NCI-H2029 treated with DMSO at 0.1 percent for 48 hours (cell line): ENCODE data around the gene CPSF4.
A peak's percentile ranks its signal among the peaks of the same experiment; 100 is the strongest.
"Not testable (repeated sequence)": the region's sequence is repeated elsewhere in the genome, so short reads cannot be mapped to it uniquely, and the experiment has no call there.

Experiments used
- DNase-seq: peaks from one replicate; lab custom pipeline; 2025; lab: John Stamatoyannopoulos, UW

Gene CPSF4

DNA sequence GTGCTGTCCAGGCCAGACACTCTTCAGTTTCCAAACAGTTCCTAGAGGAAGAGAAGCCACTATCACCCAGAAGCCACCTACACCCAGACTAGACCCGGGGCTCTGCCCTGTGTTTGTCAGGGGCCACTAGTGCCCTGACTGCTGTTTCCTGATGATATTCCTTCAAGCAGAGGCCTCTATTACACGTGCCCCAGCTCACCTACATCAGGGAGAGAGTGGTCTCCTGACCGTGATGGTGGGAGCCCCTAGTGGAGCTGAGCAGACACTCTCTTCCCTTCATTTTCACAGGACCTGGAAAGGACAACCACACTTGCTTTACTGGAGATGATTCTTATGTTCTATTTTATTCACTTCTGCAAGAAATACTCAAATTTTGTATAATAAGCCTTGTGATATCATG, 52.1 kb downstream of the CPSF4 start:
- no peak for DNase-seq

DNA sequence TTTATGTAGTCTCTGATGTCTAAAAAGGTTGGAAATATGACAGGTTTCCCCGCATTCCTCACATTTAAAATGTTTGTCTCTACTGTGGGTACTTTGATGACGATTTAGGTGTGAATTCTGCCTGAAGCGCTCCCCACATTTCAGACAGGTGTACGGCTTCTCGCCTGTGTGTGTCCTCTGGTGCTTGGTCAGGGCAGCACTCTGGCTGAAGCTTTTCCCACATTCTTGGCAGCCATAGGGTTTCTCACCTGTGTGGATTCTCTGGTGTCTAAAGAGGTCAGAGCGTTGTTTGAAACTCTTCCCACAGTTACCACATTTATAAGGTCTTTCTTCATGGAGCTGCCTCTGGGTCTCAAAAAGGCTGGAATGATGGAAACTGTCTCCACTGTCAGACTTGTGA, 55.1 kb downstream of the CPSF4 start:
- DNase-seq: no peak

DNA sequence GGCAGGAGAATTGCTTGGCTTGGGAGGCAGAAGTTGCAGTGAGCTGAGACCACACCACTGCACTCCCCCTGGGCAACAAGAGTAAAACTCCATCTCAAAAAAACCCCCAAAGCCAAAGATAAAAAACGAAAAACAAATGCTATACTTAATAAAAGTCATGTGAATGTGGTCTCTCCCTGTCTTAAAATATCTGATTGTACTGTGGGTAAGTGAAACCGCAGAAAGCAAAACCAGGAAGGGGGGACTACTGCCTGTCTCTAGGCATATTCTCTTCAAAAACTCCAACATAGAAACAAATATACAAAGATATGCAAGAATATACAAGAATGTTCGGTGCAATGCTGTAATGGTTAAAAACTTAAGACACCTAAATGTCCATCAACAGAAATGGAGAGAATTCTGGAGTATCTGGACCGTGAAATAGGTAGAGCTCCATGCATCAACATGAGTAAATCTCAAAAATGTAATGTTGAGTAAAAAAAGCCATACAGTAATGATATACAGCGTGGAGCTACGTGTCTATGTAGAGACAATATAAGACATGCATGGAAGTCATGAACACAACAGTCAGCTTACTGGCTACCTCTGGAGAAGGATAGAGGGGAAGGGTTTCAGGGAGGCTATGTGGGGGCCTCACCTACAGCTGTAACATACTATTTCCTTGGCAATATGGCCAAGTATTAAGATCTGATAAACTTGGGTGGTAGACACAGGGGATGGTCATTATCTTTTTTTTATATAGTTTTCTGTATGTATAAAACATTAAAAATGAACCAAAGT, 59.2 kb downstream of the CPSF4 start:
- no peak for DNase-seq

DNA sequence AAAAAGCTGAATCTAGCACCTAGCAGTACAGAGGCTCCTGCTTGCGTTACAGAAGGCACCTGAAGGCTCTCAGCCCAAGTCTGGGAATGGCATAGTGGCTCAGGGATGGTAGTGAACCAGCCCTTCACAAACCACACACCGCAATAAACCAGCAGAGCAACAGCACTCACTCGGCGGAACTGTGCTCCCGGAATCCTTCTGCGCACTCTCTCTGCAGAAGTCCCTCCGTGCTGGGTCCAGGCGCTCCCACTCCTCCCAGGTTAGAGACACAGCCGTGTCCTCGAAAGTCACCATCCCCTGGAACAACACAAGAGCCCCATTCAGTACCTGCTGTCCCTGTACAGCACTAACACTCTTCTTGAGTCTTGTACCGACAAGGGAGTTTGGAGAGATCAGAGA, 59.8 kb downstream of the CPSF4 start:
- no peak for DNase-seq

DNA sequence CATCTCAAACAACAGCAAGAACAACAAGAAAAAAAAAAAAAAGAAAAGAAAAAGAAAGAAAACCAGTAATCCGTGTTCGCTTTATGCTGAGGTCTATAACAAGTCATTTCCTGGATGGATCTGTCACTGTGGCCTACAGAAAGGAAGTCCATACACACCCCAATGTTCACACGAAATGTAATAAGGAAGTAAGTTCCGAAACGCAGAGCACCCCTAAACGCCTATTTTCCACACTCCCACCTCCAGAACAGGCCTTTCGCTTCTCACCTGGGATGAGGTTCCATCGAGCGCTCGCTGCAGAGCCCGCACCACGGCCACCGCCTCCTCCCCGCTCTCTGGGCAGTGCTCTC, 60.6 kb downstream of the CPSF4 start:
- no peak for DNase-seq

DNA sequence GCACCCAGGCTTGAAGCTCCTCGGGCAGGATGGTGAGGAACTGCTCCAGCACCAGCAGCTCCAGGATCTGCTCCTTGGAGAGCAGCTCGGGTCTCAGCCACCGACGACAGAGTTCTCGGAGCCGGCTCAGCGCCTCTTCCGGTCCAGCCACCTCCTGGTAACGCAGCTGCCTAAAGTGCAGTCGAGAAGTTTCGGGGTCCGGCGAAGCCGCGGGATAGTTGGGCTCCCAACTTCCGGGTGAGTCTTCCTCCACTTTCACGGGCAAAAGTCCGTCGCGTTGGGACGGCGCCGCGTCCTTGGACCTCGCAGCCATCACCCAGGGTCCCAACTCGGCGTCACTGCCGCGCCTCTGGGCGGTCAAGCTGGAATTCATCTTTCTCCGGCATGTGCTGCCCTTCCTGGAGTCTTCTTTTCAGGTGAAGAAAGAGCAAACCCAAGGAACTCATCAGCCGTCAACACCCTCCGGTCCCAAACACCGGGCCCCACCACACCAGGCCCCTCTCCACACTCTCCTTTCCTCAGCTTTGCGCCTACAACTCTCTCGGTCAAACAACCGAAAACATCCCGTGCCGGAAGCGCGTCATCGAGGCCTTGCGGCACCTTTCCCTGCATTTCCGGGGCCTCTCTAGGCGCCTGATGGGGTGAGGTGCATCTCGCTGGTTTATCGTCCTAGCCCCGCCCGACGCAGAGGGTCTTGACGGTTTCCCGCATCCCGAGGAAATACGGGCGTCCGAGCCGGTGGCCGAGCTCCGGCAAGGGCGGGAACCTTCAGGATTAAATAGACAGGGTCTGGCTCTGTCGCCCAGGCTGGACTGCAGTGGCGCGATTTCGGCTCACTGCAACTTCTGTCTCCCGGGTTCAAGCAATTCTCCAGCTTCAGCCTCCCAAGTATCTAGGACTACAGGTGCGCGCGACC, 61.2 kb downstream of the CPSF4 start, which contains the start of gene ZNF394:
Gene ZNF394, minus strand, starts transcription at position 561 of the 916 bp plus-strand sequence. Its CDS starts 188 bp downstream, at position 373.
- DNase-seq: peak; percentile 65

DNA sequence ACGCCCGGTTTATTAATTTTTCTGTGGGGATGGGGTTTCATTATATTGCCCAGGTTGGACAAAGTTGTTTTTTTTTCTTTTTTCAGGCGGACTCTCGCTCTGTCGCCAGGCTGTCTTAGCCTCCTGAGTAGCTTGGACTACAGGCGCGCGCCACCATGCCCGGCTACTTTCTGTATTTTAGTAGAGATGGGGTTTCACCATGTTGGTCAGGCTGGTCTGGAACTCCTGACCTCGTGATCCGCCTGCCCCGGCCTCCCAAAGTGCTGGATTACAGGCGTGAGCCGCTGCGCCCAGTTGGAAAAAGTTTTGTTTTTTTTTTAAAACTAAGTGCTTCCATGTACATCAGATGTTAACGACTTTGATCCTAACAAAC, 61.9 kb downstream of the CPSF4 start:
- DNase-seq: no peak

DNA sequence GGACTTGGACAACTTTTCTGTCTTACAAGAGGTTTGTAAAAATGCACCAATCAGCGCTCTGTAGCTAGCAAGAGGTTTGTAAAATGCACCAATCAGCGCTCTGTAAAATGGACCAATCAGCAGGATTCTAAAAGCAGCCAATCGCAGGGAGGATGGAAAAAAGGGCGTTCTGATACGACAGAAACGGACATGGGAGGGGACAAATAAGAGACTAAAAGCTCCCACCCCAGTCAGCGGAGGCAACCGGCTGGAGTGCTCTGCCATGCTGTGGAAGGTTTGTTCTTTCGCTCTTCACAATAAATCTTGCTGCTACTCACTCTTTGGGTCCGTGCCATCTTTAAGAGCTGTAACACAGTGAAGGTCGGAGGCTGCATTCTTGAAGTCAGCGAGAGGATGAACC, 62.5 kb downstream of the CPSF4 start:
- DNase-seq: not testable (repeated sequence)

DNA sequence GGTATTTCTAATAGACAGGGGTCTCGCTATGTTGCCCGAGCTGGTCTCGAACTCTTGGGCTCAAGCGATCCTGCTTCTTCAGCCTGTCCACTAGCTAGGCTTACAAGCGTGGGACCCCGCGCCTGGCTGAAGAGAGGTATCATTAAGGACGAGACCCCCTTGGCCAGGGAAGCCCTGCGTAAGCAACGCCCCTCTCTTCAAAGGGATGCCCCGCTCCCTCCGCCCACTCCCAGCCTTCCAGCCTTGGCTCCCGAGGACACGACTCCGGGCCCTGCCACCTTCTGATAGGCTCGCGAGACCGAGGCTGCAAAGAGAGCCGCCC, 65.5 kb downstream of the CPSF4 start:
- no peak for DNase-seq

DNA sequence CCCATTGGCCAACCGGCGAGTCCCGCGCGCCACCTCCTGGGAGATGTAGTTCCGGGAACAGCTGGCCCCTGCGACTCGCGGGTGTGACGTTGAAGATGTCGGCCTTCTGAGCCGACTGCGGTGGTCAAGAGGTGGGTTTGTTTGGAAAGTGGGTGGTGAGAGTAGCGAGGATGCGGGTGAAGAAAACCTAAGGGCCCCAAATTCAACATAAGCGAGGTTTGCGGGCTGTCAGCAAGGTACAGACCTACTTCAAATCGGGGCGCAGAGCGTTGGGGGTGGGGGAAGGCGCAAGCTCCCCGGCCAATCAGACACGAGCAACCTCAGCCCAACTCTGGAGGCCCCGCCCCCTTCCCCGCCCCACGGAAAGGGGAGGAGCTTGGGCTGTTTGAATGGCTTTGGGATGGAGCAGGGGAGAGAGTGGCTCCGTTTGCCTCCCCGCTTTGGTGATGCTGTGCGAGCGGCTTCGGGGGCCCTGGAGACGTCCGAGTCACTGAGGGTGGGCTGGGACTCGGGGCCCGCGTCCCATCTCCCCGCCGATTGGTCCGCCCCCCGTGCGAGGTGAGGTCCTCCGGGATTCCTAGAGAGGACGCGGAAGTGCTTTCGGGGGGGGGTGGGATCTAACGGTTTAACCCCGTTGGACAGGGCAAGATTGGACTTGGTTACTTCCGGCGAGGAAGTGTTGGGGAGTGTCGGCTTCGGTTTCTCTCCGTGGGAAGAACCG, 66.0 kb downstream of the CPSF4 start, which contains the start of gene ZKSCAN5:
Gene ZKSCAN5, plus strand, starts transcription at position 60 of the 721 bp plus-strand sequence. CDS start 1,383 bp downstream, outside the sequence.
- DNase-seq: peak; percentile 89

DNA sequence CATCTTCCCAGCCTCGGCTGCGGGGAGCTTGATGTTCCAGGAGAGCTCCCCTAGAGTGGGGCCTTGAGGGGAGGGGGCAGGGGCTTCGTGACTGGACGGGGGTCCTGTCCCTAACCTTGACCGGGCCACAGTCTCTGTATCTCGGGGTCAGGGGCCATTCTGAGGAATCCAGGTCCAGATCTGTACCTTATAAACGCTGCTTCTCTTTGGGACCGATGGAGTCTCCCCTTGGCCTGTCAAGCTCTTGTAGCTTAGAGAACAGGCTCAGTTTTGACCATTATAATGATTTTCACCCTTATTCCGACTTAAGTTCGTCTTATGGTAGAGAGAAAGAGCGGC, 66.5 kb downstream of the CPSF4 start:
- DNase-seq: no peak
